MM.1S (cell line): ENCODE measurements around the gene GTF2E1.

Experiments used
- DNase-seq: peaks from one replicate; pipeline ENCODE4 v3.0.0-alpha.2; 2015
- H2AFZ ChIP-seq: fragments of 300-600 bp; sonication (generic); 2 replicates; pipeline ENCODE4 v1.6.0; 2016; ENCODE audit warnings: antibody characterized with exemption, low read length
- H3F3A ChIP-seq: fragments of 300-600 bp; sonication (generic); 2 replicates; pipeline ENCODE4 v1.6.1; 2016; ENCODE audit warnings: mild to moderate bottlenecking, antibody characterized with exemption, low read length, moderate library complexity, mixed read lengths; ENCODE audit not compliant: insufficient read depth
- H3K27ac ChIP-seq: fragments of 300-600 bp; sonication (generic); 2 replicates; pipeline ENCODE4 v1.5.1; 2016; ENCODE audit warnings: mild to moderate bottlenecking, low read length
- H3K27me3 ChIP-seq: fragments of 300-600 bp; sonication (generic); replicated peaks from 2 replicates; pipeline ENCODE4 v1.6.0; 2016; ENCODE audit warnings: low read length; ENCODE audit not compliant: insufficient read depth
- H3K36me3 ChIP-seq: fragments of 300-600 bp; sonication (generic); replicated peaks from 2 replicates; pipeline ENCODE4 v1.6.1; 2016; ENCODE audit warnings: mild to moderate bottlenecking, low read length, mixed read lengths; ENCODE audit not compliant: insufficient read depth
- H3K4me1 ChIP-seq: fragments of 300-600 bp; sonication (generic); 2 replicates; pipeline ENCODE4 v1.6.1; 2016; ENCODE audit warnings: low read length, mixed read lengths
- H3K4me2 ChIP-seq: fragments of 300-600 bp; sonication (generic); 2 replicates; pipeline ENCODE4 v1.6.0; 2016; ENCODE audit warnings: low read depth, low read length
- H3K4me3 ChIP-seq: fragments of 300-600 bp; sonication (generic); 2 replicates; pipeline ENCODE4 v1.5.1; 2016; ENCODE audit warnings: low read length, mixed read lengths
- H3K79me2 ChIP-seq: fragments of 300-600 bp; sonication (generic); 2 replicates; pipeline ENCODE4 v1.6.1; 2016; ENCODE audit warnings: mixed run types, low read length, mixed read lengths
- H3K9ac ChIP-seq: fragments of 300-600 bp; sonication (generic); 2 replicates; pipeline ENCODE4 v1.6.1; 2016; ENCODE audit warnings: low read length, mixed read lengths
- H3K9me2 ChIP-seq: fragments of 300-600 bp; sonication (generic); replicated peaks from 2 replicates; pipeline ENCODE4 v1.6.1; 2016; ENCODE audit warnings: mild to moderate bottlenecking, low read length, mixed read lengths; ENCODE audit not compliant: insufficient read depth
- H3K9me3 ChIP-seq: fragments of 300-600 bp; sonication (generic); replicated peaks from 2 replicates; pipeline ENCODE4 v1.6.1; 2016; ENCODE audit warnings: mild to moderate bottlenecking, low read length, mixed read lengths; ENCODE audit not compliant: insufficient read depth
- H4K20me1 ChIP-seq: fragments of 300-600 bp; sonication (generic); 2 replicates; pipeline ENCODE4 v1.6.1; 2016; ENCODE audit warnings: mild to moderate bottlenecking, low read length, moderate library complexity, mixed read lengths; ENCODE audit not compliant: insufficient read depth
- EZH2 ChIP-seq: fragments of 300-600 bp; sonication (generic); optimal IDR thresholded peaks from 2 replicates; pipeline ENCODE3; 2017; ENCODE audit warnings: low read depth, mild to moderate bottlenecking, antibody characterized with exemption, low read length, mixed read lengths
- EZH2phosphoT487 ChIP-seq: fragments of 300-600 bp; sonication (generic); IDR thresholded peaks from 2 replicates; pipeline ENCODE4 v1.6.1; 2018; ENCODE audit warnings: antibody characterized with exemption, low read length
- TF ChIP-seq, protein P1 (sequence below): fragments of 300-600 bp; sonication (generic); IDR thresholded peaks from 2 replicates; pipeline ENCODE4 v1.5.1; 2016; ENCODE audit warnings: antibody characterized with exemption, low read length, mixed read lengths

The GTF2E1 gene

GRCh38 chr3:120705884-120706582 is 36.5 kb upstream of the GTF2E1 start:
- Histone ChIP-seq H3F3A (no peaks in the 10 kb centered on the region), H3K9ac (no peak overlapping the region), H3K4me2 (no peak overlapping the region), H4K20me1 (no peaks in the 10 kb centered on the region), H3K79me2 (no peaks in the 10 kb centered on the region), H3K9me2 (no peaks in the 10 kb centered on the region), H2AFZ (no peak overlapping the region), H3K4me3 (no peak overlapping the region), H3K27ac (no peak overlapping the region), H3K9me3 (no peaks in the 10 kb centered on the region), H3K27me3 (no peaks in the 10 kb centered on the region), H3K36me3 (no peaks in the 10 kb centered on the region), H3K4me1 (no peaks in the 10 kb centered on the region)
- no peak for DNase-seq
- TF ChIP-seq, protein P1, sequence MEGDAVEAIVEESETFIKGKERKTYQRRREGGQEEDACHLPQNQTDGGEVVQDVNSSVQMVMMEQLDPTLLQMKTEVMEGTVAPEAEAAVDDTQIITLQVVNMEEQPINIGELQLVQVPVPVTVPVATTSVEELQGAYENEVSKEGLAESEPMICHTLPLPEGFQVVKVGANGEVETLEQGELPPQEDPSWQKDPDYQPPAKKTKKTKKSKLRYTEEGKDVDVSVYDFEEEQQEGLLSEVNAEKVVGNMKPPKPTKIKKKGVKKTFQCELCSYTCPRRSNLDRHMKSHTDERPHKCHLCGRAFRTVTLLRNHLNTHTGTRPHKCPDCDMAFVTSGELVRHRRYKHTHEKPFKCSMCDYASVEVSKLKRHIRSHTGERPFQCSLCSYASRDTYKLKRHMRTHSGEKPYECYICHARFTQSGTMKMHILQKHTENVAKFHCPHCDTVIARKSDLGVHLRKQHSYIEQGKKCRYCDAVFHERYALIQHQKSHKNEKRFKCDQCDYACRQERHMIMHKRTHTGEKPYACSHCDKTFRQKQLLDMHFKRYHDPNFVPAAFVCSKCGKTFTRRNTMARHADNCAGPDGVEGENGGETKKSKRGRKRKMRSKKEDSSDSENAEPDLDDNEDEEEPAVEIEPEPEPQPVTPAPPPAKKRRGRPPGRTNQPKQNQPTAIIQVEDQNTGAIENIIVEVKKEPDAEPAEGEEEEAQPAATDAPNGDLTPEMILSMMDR: no peak
- TF ChIP-seq EZH2phosphoT487 (no peak), EZH2 (no peak)

- H3K27me3 ChIP-seq: no peaks in the 10 kb centered on the region
- no peaks in the 10 kb centered on the region for H3K9me2 ChIP-seq
- no peak overlapping the region for H3K4me3 ChIP-seq
- no peaks in the 10 kb centered on the region for H3K4me1 ChIP-seq
- no peak overlapping the region for H3K27ac ChIP-seq
- H3F3A ChIP-seq: no peaks in the 10 kb centered on the region
- H3K36me3 ChIP-seq: no peaks in the 10 kb centered on the region
- no peaks in the 10 kb centered on the region for H3K79me2 ChIP-seq
- no peak overlapping the region for H3K9ac ChIP-seq
- no peak for DNase-seq
- H3K4me2 ChIP-seq: no peak overlapping the region
- TF ChIP-seq EZH2phosphoT487 (no peak), EZH2 (no peak)
- TF ChIP-seq, protein P1: no peak
- H3K9me3 ChIP-seq: no peaks in the 10 kb centered on the region
- no peak overlapping the region for H2AFZ ChIP-seq
- H4K20me1 ChIP-seq: no peaks in the 10 kb centered on the region
These were observed 35.6 kb upstream of the GTF2E1 start for GRCh38 chr3:120706950-120707349.

GRCh38 chr3:120708408-120708807 is 34.1 kb upstream of the GTF2E1 start:
- no peaks in the 10 kb centered on the region for H3K79me2 ChIP-seq
- no peaks in the 10 kb centered on the region for H3K9me3 ChIP-seq
- H3K4me2 ChIP-seq: no peak overlapping the region
- H3K27ac ChIP-seq: no peak overlapping the region
- H3K36me3 ChIP-seq: no peaks in the 10 kb centered on the region
- no peak for DNase-seq
- TF ChIP-seq EZH2 (no peak), EZH2phosphoT487 (no peak)
- TF ChIP-seq, protein P1: no peak
- H3K9ac ChIP-seq: no peak overlapping the region
- H3K27me3 ChIP-seq: no peaks in the 10 kb centered on the region
- H3F3A ChIP-seq: no peaks in the 10 kb centered on the region
- no peak overlapping the region for H2AFZ ChIP-seq
- no peaks in the 10 kb centered on the region for H4K20me1 ChIP-seq
- H3K4me3 ChIP-seq: no peak overlapping the region
- no peaks in the 10 kb centered on the region for H3K9me2 ChIP-seq
- H3K4me1 ChIP-seq: no peaks in the 10 kb centered on the region
